Esophagus squamous epithelium (tissue), 4 donors: ENCODE results near the gene MAPKAP1.

Source experiments
- POLR2A ChIP-seq, 4 donors: fragments of 450-650 bp; IDR thresholded peaks; one replicate each; pipeline ENCODE4 v1.6.1; 2017; ENCODE audit warnings: antibody characterized with exemption in 4 of 4, mild to moderate bottlenecking in 4 of 4, moderate library complexity in 3 of 4
- TF ChIP-seq, protein P1 (sequence below), 6 experiments: fragments of 450-650 bp in 4 of 6; fragments of 200-600 bp in 2 of 6; sonication (generic) in 2 of 6; IDR thresholded peaks; one replicate each; pipeline ENCODE4 v1.5.1; 2016 to 2019; ENCODE audit warnings: antibody characterized with exemption in 6 of 6, mild to moderate bottlenecking in 4 of 6, moderate library complexity in 4 of 6

DNA sequence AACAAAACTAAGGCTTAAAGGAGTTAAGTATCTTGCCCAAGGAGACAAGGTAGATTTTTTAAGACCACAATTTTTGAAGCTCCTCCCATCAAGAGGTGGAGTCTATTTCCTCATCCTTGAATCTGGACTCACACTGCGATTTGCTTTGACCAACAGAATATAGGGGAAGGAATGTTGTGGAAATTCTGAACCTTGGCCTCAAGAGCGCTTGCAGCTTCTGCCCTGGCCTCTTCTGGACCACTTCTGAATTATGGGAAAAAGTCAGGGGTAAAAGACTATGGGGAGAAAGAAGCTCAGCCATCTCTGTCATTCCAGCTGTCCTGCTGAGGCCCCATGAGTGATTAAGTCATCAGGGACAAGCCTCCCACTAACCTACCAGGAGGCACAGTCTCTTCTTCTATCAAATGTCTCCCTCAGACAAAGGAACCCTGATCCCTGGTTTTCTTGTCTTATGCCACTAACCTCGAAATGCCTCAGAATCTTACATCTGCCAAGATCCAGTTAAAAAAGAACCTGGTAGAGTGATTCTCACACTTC, 25.9 kb downstream of the MAPKAP1 start:
- TF ChIP-seq, protein P1, sequence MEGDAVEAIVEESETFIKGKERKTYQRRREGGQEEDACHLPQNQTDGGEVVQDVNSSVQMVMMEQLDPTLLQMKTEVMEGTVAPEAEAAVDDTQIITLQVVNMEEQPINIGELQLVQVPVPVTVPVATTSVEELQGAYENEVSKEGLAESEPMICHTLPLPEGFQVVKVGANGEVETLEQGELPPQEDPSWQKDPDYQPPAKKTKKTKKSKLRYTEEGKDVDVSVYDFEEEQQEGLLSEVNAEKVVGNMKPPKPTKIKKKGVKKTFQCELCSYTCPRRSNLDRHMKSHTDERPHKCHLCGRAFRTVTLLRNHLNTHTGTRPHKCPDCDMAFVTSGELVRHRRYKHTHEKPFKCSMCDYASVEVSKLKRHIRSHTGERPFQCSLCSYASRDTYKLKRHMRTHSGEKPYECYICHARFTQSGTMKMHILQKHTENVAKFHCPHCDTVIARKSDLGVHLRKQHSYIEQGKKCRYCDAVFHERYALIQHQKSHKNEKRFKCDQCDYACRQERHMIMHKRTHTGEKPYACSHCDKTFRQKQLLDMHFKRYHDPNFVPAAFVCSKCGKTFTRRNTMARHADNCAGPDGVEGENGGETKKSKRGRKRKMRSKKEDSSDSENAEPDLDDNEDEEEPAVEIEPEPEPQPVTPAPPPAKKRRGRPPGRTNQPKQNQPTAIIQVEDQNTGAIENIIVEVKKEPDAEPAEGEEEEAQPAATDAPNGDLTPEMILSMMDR (IDR thresholded peaks at IDR 0.05), result no peak
- TF ChIP-seq POLR2A (IDR thresholded peaks at IDR 0.05), result no peak
